Thyroid gland (tissue), 4 donors: ENCODE data around the gene SACM1L. TPM values are rescaled to one million over a fixed set of nuclear protein-coding genes. Genes with fewer than 3 reads are reported as not detected.
"Not testable (repeated sequence)": the region's sequence is repeated elsewhere in the genome, so short reads cannot be mapped to it uniquely, and the experiment has no call there.

Source experiments
- DNase-seq, 2 donors: peaks; one replicate each; pipeline ENCODE4 v3.0.0-alpha.2; 2019
- H3K27ac ChIP-seq, 3 donors: fragments of 200-600 bp; sonication (generic); 1 replicate in 2 of 3; 2 replicates in 1 of 3; pipeline ENCODE4 v1.5.1; 2016 to 2019; ENCODE audit warnings: mild to moderate bottlenecking in 1 of 3, moderate library complexity in 1 of 3
- H3K27me3 ChIP-seq: fragments of 200-600 bp; sonication (generic); one replicate; pipeline ENCODE4 v1.5.1; 2019
- H3K36me3 ChIP-seq, 2 donors: fragments of 200-600 bp; sonication (generic); one replicate each; pipeline ENCODE4 v1.5.1; 2016 to 2019
- H3K4me1 ChIP-seq, 2 donors: fragments of 200-600 bp; sonication (generic); one replicate each; pipeline ENCODE4 v1.5.1; 2017 to 2019
- H3K4me3 ChIP-seq, 3 donors: fragments of 200-600 bp; sonication (generic); replicated peaks in 1 of 3; 1 replicate in 2 of 3; 2 replicates in 1 of 3; pipeline ENCODE4 v1.5.1; 2016; ENCODE audit warnings: mild to moderate bottlenecking in 1 of 3
- H3K9me3 ChIP-seq: fragments of 200-600 bp; sonication (generic); one replicate; pipeline ENCODE4 v1.5.1; 2017
- CTCF ChIP-seq, 6 experiments: fragments of 200-600 bp in 3 of 6; fragments of 450-650 bp in 3 of 6; sonication (generic) in 3 of 6; IDR thresholded peaks; one replicate each; pipeline ENCODE4 v1.5.1; 2016 to 2019; ENCODE audit warnings: antibody characterized with exemption in 6 of 6, mild to moderate bottlenecking in 2 of 6, inconsistent platforms in 1 of 6, moderate library complexity in 1 of 6
- POLR2A ChIP-seq, 2 donors: fragments of 450-650 bp; IDR thresholded peaks; one replicate each; pipeline ENCODE4 v1.6.1; 2017; ENCODE audit warnings: antibody characterized with exemption in 2 of 2, mild to moderate bottlenecking in 2 of 2, moderate library complexity in 1 of 2
- WGBS, 2 donors: methylation state at CpG; one replicate each; pipeline ENCODE4 v1.1.5; 2017; 5-methylcytosine and 5-hydroxymethylcytosine counted together
- intact Hi-C: fragments of 100-400 bp; cut with DNase I; formaldehyde crosslinking; loops from one replicate; pipeline ENCODE4 v1.15.1; 2023
- total RNA-seq, 4 donors: library from RNA; depleted of rRNA; stranded (reverse); fragments of >200 nt; gene quantifications; one replicate each; pipeline ENCODE4 v1.2.3, GENCODE V29; 2016

Gene SACM1L
- total RNA-seq, 4 donors from 2014 or later, result 87.0 to 161 (median 111) TPM

- WGBS, 2 donors, result 96 to 100% methylated on average over 3 of the region's 3 CpGs
- Histone ChIP-seq H3K27me3 (no peaks in the 10 kb centered on the region), H3K4me3 (no peak overlapping the region), H3K4me1 (no peaks in the 10 kb centered on the region), H3K9me3 (no peaks in the 10 kb centered on the region), H3K36me3 (peaks cover 0 to under 1% of the 10 kb centered on the region in 2 donors), H3K27ac (no peak overlapping the region)
- TF ChIP-seq POLR2A (IDR thresholded peaks at IDR 0.05), result no peak
- TF ChIP-seq CTCF (IDR thresholded peaks at IDR 0.05), result no peak
- no peak for DNase-seq
- intact Hi-C loops, result no loop called here
Observed at GRCh38 chr3:45753095-45753494, 63.9 kb downstream of the SACM1L start.

GRCh38 chr3:45754461-45754860, 65.3 kb downstream of the SACM1L start:
- no peaks in the 10 kb centered on the region for H3K27me3 ChIP-seq
- no peaks in the 10 kb centered on the region for H3K9me3 ChIP-seq
- 97% methylated on average over 7 of the region's 7 CpGs for WGBS, 2 donors
- no peak overlapping the region for H3K27ac ChIP-seq
- H3K4me1 ChIP-seq, result no peaks in the 10 kb centered on the region
- no peak overlapping the region for H3K4me3 ChIP-seq
- intact Hi-C loops, result no loop called here
- H3K36me3 ChIP-seq, result no peaks in the 10 kb centered on the region
- no peak for DNase-seq
- no peak for TF ChIP-seq POLR2A (IDR thresholded peaks at IDR 0.05)
- TF ChIP-seq CTCF (IDR thresholded peaks at IDR 0.05), result no peak

GRCh38 chr3:45756055-45756454, 66.9 kb downstream of the SACM1L start:
- no peak for TF ChIP-seq CTCF (IDR thresholded peaks at IDR 0.05)
- no peak for TF ChIP-seq POLR2A (IDR thresholded peaks at IDR 0.05)
- Histone ChIP-seq H3K27ac (no peak overlapping the region), H3K9me3 (no peaks in the 10 kb centered on the region), H3K36me3 (no peaks in the 10 kb centered on the region), H3K27me3 (no peaks in the 10 kb centered on the region), H3K4me1 (no peaks in the 10 kb centered on the region), H3K4me3 (no peak overlapping the region)
- no peak for DNase-seq
- intact Hi-C loops, result no loop called here
- WGBS, 2 donors, result 81 to 90% methylated on average over 6 of the region's 6 CpGs

- H3K36me3 ChIP-seq, intact Hi-C loops, H3K4me1 ChIP-seq, H3K9me3 ChIP-seq, H3K27me3 ChIP-seq, H3K27ac ChIP-seq, H3K4me3 ChIP-seq, DNase-seq: not testable (repeated sequence)
- WGBS, 2 donors, result 63 to 68% methylated on average over 7 of the region's 7 CpGs
Observed at GRCh38 chr3:45757141-45757540, 67.9 kb downstream of the SACM1L start.

- no peaks in the 10 kb centered on the region for H3K9me3 ChIP-seq
- no peaks in the 10 kb centered on the region for H3K36me3 ChIP-seq
- H3K4me3 ChIP-seq, result no peak overlapping the region
- intact Hi-C loops, result no loop called here
- TF ChIP-seq CTCF (IDR thresholded peaks at IDR 0.05) (no peak), POLR2A (IDR thresholded peaks at IDR 0.05) (no peak)
- WGBS, 2 donors, result 81 to 83% methylated on average over 15 to 16 of the region's 16 CpGs
- no peak overlapping the region for H3K27ac ChIP-seq
- H3K27me3 ChIP-seq, result no peaks in the 10 kb centered on the region
- peaks cover 0 to 2% of the 10 kb centered on the region in 2 donors for H3K4me1 ChIP-seq
- no peak for DNase-seq
Observed at GRCh38 chr3:45758871-45759270, 69.7 kb downstream of the SACM1L start.

- WGBS, 2 donors, result 87% methylated on average over 12 of the region's 12 CpGs
- Histone ChIP-seq H3K4me1 (peaks cover 0 to 2% of the 10 kb centered on the region in 2 donors), H3K27ac (no peak overlapping the region), H3K4me3 (no peak overlapping the region), H3K36me3 (no peaks in the 10 kb centered on the region), H3K27me3 (no peaks in the 10 kb centered on the region), H3K9me3 (no peaks in the 10 kb centered on the region)
- TF ChIP-seq POLR2A (IDR thresholded peaks at IDR 0.05) (no peak), CTCF (IDR thresholded peaks at IDR 0.05) (no peak)
- DNase-seq, result no peak
- intact Hi-C loops, result loop anchor here (2.0 to 10.0 kb wide), 3 partner anchors 75 to 321 kb away; no protein-coding TSS in a partner anchor
Observed at GRCh38 chr3:45759851-45760250, 70.7 kb downstream of the SACM1L start.
